Measurements from ENCODE around the gene PPP1R12C.

The PPP1R12C gene

GRCh38 chr19:55103190-55103589, 14.2 kb downstream of the PPP1R12C start:
- TF ChIP-seq CTCF (IDR thresholded peaks at IDR 0.05) = no peak
- peaks cover 31% of the 10 kb centered on the region for H3K79me2 ChIP-seq
- H3K36me3 ChIP-seq (ENCODE audit: control insufficient read depth, insufficient read depth, low read length) = no peaks in the 10 kb centered on the region
- no peak overlapping the region for H3K4me2 ChIP-seq (ENCODE audit: low read length)
- H3K27ac ChIP-seq = no peak overlapping the region
- no peak overlapping the region for H2AFZ ChIP-seq
- no peak overlapping the region for H3K4me3 ChIP-seq (ENCODE audit: low read depth, low read length)
- no peaks in the 10 kb centered on the region for H3K4me1 ChIP-seq
- no peak overlapping the region for H3K9ac ChIP-seq
- H3K27me3 ChIP-seq (ENCODE audit: control insufficient read depth, insufficient read depth, low read length) = no peaks in the 10 kb centered on the region
- no peaks in the 10 kb centered on the region for H3K9me3 ChIP-seq (ENCODE audit: control insufficient read depth, low read length)

GRCh38 chr19:55101261-55101660, 16.2 kb downstream of the PPP1R12C start:
- Histone ChIP-seq H3K27me3 (ENCODE audit: control insufficient read depth, insufficient read depth, low read length) (no peaks in the 10 kb centered on the region), H3K9me3 (ENCODE audit: control insufficient read depth, low read length) (no peaks in the 10 kb centered on the region), H3K79me2 (peaks cover 30% of the 10 kb centered on the region), H2AFZ (no peak overlapping the region), H3K9ac (no peak overlapping the region), H3K27ac (no peak overlapping the region), H3K4me1 (no peaks in the 10 kb centered on the region), H3K4me3 (ENCODE audit: low read depth, low read length) (no peak overlapping the region), H3K36me3 (ENCODE audit: control insufficient read depth, insufficient read depth, low read length) (no peaks in the 10 kb centered on the region), H3K4me2 (ENCODE audit: low read length) (no peak overlapping the region)
- TF ChIP-seq CTCF (IDR thresholded peaks at IDR 0.05) = no peak

GRCh38 chr19:55099557-55100506, 17.6 kb downstream of the PPP1R12C start:
- peaks cover 30% of the 10 kb centered on the region for H3K79me2 ChIP-seq
- H3K27me3 ChIP-seq (ENCODE audit: control insufficient read depth, insufficient read depth, low read length) = no peaks in the 10 kb centered on the region
- H3K4me3 ChIP-seq (ENCODE audit: low read depth, low read length) = no peak overlapping the region
- no peak overlapping the region for H2AFZ ChIP-seq
- H3K9ac ChIP-seq = no peak overlapping the region
- H3K36me3 ChIP-seq (ENCODE audit: control insufficient read depth, insufficient read depth, low read length) = no peaks in the 10 kb centered on the region
- no peaks in the 10 kb centered on the region for H3K9me3 ChIP-seq (ENCODE audit: control insufficient read depth, low read length)
- no peak overlapping the region for H3K27ac ChIP-seq
- no peak for TF ChIP-seq CTCF (IDR thresholded peaks at IDR 0.05)
- no peaks in the 10 kb centered on the region for H3K4me1 ChIP-seq
- no peak overlapping the region for H3K4me2 ChIP-seq (ENCODE audit: low read length)

- H3K27me3 ChIP-seq (ENCODE audit: control insufficient read depth, insufficient read depth, low read length) = no peaks in the 10 kb centered on the region
- TF ChIP-seq CTCF (IDR thresholded peaks at IDR 0.05) = no peak
- no peaks in the 10 kb centered on the region for H3K9me3 ChIP-seq (ENCODE audit: control insufficient read depth, low read length)
- no peak overlapping the region for H3K4me2 ChIP-seq (ENCODE audit: low read length)
- H3K9ac ChIP-seq = no peak overlapping the region
- H3K27ac ChIP-seq = no peak overlapping the region
- H3K4me3 ChIP-seq (ENCODE audit: low read depth, low read length) = no peak overlapping the region
- H3K4me1 ChIP-seq = no peaks in the 10 kb centered on the region
- H3K79me2 ChIP-seq = peaks cover 30% of the 10 kb centered on the region
- no peak overlapping the region for H2AFZ ChIP-seq
- H3K36me3 ChIP-seq (ENCODE audit: control insufficient read depth, insufficient read depth, low read length) = no peaks in the 10 kb centered on the region
These were observed 18.5 kb downstream of the PPP1R12C start for GRCh38 chr19:55098716-55099556.
